Right forelimb (tissue), 1 donor: ENCODE measurements around the gene FMO3.

ENCODE experiments used
- DNase-seq: peaks from one replicate; pipeline ENCODE4 v3.0.0-alpha.2; 2018

Gene FMO3

DNA sequence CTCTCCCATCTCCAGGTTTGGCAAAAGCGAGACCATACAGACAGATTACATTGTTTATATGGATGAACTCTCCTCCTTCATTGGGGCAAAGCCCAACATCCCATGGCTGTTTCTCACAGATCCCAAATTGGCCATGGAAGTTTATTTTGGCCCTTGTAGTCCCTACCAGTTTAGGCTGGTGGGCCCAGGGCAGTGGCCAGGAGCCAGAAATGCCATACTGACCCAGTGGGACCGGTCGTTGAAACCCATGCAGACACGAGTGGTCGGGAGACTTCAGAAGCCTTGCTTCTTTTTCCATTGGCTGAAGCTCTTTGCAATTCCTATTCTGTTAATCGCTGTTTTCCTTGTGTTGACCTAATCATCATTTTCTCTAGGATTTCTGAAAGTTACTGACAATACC is 26.4 kb downstream of the FMO3 start:
- no peak for DNase-seq

DNA sequence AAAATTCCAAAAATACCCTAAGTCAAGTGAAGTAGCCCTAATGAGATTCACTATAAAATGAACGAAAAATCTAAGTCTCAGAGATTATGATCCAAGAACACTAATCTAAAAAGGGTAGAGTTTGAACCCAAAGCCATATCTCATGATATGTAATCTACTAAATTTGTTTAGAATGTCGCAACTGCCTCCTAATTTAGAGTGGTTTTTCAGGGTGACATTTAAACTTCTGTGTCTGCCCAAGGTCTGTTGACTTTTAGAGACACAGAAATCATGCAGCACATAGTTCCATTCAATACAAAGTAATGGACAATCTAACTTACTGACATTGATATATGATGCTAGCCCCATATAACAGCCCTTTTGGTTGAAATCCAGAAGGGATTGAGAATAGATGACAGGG is 28.9 kb downstream of the FMO3 start:
- no peak for DNase-seq

DNA sequence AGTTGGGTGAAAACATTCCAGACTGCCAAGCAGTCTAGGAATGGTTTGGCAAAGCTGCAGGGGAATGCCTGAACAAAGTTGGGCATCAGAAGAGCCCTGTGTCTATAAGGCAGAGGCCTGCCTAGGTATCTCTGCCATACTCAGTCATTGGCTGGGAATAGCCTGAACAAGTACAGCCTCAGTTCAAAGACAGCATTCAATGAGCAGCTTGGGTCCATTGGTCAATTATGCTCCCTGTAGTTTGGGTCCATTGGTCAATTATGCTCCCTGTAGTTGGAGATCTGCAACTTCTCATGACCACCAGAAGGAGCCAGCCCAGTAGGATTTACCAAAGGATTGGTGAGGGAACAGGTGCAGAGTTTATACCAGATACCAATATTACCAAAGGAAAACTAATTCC is 31.6 kb downstream of the FMO3 start:
- DNase-seq = no peak

DNA sequence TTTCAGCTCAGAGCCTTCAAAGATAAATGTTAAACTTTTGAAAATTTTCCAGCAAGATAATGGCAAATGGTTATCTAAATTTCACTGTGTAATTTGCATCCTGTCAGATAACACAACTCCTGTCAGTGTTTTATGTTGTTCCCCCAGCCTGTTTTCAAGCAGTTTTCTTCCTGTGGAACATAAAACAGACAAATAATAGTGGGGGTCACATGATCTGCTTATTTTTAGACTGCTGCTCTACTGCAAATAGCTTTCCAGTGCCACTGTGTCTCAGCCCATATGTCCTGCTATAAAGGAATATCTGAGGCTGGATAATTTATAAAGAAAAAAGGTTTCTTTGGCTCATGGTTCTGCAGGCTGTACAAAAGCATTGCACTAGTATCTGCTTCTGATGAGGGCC is 32.2 kb downstream of the FMO3 start:
- DNase-seq = no peak

DNA sequence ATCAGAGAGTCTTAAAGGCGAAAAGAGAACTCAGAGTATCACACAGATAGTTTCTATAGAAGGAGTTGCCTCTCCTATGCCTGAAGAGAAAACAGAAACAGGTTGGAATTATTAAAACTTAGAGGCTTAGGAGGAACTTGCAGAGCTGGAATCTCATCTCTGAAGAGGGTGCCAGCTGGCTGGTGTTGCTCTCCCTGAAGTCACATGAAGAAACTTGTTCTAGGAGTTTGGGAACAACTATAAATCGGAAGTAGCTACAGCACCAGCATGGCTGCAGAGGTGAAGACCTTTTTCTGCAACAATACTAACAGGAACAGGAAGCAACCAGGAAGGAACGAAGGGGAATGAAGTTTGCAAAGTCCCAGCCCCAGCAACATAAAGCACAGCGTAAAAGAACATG is 35.8 kb downstream of the FMO3 start:
- DNase-seq = no peak

DNA sequence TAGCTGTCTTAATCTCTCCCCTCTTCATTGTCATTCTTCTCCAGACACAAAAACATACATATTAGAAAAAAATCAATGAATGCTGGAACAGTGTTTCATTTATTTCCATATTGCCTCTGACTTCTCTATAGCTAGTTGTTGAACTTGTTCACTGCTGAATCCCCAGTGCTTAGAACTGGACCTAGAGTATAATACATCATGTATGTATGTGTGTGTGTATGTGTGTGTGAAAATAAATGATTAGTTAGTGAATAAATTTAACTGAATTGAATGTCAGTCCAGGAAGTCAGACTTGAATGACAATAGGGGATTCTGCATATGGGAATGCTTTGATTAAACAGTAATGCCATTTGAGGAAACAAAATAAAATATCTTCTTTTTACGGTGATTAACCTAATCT is 36.4 kb downstream of the FMO3 start:
- no peak for DNase-seq

DNA sequence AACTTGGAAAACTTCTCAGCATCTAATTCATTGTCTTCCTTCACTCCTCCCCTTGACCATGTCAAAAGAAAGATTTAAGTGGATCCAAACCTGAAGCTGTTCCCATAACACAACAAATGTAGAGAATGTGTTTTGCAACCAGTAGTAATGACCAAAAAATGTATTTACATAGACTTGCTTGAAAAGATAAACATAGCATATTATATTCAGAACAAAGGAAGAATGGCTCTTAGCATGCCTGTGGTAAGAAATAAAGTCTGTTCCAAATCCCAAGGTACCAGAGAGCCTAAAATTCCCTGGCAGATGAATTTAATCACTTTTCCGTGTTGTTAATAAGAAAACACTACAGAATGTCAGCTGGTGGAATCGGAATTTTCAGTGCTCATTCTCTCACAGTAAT is 36.8 kb downstream of the FMO3 start:
- no peak for DNase-seq

DNA sequence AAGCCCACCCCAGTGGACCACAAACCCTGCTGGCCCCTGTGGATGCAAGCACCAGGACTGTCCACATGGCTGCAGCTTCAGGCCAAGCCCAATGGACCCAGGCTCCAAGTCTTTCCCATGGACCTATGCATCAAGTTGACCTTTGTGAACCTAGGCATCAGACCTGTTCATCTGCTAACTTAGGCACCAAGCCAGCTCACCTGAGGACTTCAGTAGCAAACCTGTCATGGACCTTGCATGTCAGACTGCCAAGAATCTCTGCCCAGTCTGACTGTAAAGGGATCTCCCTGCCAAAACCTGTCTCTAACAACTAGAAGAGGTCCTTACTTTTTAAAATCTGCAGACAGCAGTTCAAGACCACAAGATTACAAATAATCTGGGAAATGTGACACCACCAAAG is 37.8 kb downstream of the FMO3 start:
- DNase-seq = no peak

DNA sequence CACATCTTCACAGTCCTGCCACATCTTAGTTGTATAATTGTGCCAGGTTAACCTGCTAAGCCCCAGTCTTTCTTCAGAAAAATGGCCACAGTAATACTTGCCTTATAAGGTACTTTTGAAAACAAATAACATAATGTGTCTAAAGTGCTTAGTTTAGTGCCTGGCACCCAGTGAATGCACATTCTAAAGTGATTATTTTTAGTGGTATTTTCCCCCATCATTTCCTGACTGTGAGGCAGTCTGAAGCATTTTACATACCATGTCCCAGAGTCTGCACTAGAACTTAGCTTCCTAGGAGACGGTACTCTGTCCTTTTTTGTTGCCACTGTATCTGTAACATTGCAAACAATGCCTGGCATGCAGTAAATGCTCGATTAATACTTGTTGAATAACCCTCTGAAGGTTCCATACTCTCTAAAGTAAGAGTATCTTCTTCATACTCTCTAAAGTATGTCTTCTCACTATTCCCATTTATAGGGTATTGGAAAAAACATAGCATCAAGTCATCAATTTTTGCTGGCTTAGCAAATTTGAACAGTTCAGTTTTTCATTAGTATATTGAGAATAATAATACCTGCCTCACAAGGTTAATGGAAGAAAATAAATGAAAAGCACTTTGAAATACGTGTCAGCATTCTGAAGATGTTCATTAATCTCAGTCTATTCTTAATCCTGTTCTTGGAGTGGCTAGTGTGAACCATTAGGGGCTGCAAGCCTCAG is 43.7 kb downstream of the FMO3 start:
- DNase-seq = no peak

DNA sequence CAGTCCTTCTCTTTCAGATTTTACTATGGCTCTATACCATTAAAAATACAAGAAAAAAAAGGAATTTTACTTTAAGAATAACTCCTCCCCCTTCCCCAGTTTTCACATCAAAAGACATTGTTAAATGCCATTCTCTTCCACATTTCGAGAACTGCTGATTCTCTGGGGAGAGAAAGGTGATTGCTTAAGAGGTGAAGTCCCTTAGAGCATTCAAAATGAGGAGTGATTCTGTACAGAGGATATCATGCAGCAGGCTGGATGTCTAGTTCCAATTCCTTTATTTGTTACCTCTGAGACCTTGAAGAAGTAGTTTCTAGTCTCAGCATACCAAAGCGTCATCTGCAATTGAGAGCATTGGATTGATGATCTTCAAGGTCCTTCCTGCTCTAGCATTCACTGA is 46.9 kb downstream of the FMO3 start:
- no peak for DNase-seq

DNA sequence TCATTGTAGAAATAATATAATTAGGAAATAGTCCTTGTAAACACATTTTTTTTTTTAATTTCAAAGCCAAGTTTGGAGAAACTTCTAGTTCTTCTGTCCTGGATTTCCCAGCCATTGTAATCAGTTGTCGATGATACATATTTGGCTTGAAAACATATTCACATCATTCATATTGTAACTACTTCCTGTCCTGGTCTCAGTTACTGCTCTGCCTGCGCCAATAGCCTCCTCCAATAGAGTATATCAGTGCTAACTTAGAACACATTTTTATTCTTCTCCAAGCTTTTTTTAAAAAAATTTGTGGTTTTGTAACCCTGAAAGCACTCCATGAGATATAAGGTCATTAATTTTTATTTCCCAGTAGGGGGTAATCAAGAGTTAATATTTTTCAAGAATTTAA is 48.3 kb downstream of the FMO3 start:
- no peak for DNase-seq

DNA sequence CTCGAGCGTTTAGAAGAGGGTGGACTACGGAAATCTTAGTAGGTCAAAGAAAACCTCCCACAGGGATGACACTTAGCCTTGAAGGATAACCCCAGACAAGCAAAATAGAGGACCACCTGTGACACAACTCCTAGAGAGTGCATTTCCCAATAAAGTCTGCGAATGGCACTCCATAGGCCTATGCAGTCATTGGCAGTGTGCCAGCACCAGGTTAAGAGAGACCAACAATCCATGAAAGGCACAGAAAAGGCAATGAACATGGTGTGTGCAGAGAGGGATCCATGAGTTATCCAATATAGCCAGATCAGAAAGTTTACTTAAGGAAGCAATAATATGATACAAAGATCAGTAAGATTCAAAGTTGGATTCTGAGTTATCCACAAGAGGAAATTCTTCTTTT is 49.2 kb downstream of the FMO3 start:
- no peak for DNase-seq

DNA sequence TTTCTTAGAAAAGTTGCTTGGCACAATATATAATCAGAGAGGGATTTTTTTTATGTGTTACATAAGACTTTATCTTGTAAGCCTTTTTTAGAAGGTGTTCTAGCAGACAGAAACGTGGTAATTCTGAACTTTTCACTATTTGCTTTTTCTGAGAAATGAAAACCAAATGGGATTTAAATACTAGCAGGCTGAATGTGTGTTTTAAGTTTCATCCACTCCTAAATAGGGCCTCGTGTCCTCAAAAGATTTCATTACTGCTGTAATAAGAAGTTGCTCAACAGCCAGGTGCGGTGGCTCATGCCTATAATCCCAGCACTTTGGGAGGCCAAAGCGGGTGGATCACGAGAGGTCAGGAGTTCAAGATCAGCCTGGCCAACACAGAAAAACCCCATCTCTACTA is 49.7 kb downstream of the FMO3 start:
- no peak for DNase-seq

DNA sequence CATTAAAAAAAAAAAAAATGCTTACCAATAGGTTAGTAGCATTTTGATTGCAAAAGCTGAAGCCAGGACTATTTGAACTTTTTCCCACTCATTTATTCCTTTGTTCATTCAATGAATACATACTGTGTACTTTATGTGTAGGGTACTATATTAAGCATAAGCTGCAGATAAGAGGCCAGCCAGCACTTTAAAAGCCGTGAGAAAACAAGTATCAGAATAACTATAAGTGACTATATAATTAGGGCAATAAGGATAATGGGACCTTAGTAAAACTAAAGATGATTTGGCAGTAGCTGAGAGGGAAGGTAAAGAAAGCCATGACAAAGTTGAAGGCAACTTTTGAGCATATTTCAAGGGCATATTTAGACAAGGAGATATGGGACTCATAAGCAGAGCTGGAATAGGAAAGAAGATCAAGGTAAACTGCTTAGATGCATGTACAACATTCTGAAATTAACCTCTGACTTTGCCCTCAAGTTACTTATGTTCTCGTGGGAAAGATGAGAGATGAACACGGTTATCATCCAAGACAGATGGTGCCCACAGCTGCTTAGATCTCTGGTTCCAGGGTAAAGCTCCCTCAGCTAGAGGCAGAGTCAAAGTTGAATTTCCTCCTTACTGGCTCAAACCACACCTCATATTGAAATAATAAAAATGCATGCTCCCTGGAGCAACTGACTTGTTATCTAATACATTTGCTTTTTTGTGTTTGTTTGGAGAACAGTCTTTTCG is 50.4 kb downstream of the FMO3 start:
- peak; percentile 60 for DNase-seq

DNA sequence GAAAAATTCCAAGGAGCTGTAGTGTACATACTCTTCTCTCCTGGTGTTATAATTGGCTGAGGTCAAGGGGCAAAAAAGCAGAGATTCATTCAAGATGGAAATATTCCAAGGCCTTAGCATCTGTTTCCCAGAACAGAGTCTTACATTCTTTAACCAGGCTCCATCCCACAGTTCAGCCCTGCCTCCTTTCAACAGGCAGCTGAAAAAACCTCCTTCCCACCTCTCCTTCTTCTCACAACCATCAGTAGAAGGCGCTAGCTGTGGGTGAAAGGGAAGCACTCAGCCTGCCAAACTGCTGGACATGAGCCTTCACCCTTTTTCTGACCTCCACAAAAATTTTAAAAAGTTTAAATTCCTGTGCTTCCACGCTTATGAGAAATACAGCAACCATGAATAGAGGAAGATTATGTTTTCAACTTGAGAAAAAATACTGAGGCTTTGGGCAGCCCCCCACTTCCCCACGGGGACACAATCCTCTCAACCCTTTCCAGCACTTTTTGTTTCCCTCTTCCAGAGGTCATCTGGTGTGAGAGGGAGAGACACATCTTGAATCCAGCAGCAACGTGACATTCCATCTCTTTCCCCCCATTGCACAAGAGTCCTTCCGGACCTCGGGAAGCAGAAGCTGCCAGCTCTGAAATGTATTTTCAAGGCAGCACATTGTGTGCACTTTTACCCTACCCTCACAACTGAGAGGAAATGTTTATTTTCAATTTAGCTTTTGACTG is 51.1 kb downstream of the FMO3 start:
- DNase-seq = peak; percentile 73

DNA sequence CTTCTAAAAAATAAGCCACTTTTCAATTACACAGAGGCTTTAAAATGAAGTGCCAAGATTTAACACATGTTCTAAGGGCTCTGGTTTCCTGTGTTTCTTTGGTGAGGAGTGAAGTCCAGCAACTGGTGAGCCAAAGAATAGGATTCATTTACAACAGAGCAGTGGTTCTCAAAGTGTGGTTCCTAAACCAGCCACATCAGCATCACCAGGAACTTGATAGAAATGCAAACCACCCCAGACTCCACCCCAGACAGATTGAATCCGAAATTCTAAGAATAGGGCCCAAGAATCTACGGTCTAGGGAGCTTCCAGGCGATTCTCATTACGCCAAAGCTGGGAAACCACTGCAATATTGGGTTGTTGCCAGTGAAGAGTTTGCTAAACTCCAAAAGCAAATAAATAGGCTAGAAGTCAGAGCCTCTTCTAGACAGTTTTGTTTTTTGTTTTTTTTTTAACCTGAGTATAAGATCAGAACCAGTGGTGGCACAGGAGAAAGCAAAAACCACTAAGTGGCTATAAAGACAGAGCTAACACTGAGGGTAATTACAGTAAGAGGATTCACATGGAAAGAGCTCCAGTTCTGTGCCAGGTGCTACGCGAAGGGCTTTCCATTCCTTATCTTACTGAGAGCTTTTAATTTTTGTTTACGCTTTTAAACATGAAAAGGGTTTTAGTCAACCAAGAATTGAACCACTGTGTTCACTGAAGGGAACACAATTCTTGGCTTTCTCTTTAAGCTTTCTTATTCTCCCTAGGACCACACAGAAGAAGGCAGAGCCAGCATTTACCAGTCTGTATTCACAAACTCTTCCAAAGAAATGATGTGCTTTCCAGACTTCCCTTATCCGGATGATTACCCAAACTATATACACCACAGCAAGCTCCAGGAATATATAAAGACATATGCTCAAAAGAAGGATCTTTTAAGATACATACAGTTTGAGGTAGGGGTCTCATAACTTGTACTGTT is 52.0 kb downstream of the FMO3 start:
- peak; percentile 72 for DNase-seq

DNA sequence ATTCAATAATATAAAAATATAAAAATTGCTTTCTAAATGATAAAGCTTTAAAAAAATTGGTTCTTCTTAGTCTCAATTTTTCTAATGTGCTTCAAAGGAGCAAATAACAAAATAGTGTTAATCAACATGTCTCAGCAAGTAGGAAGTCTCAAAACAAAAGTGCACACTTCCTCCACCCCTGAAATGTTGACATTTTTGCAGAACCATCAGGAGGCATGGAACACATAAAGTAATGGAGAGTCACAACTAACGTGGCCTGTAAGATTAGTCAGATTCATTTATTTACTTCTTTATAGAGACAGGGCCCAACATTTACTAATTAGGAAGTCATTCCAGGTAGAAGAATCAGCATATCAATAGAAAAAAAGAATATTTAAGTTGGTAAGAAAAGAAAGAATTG is 59.5 kb downstream of the FMO3 start:
- no peak for DNase-seq

DNA sequence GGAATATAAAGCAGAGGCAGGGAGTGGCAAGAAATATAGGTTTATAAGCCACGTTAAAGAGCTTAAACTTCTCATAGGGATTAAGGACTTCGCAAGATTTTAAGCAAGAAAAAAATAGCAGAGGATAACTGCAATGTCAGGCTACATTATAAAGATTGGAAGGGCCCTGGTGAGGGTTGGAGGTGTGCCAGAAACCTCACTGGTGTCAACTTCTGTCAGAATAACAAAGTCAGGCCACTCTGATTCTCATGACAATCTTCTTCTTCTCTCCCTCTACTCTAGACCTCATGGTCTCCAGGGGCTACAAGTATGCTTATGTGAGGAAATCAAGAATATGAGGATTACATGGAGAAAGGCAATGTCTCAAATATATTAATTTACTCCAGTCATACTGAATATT is 61.8 kb downstream of the FMO3 start:
- DNase-seq = no peak

DNA sequence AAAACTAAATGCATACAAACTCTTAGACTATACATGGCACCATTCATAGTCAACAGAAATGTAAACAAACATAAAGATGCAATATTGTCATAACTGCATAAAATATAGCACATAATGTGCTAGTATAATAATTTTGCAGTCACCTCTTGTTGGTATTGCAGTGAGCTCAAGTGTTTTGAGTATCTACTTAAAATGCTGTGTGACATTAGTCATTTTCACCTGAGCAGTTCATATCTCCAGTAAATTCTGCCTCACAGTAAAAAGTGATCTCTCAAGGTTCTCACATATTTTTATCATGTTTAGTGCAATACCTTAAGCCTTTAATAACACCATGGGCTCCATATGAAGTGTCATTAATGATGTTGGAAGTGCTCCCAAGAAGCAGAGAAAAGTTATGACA is 64.8 kb downstream of the FMO3 start:
- no peak for DNase-seq

DNA sequence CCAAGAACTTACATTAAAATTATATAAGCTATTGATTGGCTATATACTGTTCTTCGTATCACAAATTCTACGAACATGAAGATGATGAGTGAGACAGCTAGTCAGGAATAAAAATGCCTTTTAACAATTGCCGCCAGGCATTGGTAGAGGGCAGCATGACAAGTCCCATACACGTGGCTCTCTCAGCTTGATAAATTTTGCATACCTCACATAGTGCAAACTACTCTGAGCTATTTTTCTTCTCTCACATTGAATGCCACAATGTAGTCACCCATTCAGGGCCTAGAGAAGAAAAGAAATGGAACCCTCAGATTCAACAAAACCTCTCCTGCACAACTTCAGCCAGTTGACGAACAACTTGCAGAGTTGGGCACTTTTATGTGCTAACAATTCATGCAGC is 67.4 kb downstream of the FMO3 start:
- DNase-seq = no peak

DNA sequence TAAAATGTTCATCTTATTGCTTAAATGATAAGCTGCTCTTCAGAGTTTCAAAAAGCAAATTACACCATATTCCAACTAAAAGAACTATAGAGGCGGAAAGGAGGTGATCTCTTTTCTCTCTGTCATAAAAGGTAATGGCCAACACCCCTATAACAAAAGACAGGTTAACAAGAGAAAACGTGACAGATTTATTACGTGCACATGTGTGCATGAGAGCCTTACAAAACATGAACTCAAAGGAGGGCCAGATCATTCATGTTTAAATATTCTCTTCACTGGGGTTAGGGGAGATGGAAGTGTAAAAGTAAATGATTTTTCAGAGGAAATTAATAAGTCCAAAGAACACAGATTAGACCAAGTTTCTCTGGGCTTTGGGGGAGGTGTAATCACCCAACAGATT is 67.8 kb downstream of the FMO3 start:
- DNase-seq = no peak

DNA sequence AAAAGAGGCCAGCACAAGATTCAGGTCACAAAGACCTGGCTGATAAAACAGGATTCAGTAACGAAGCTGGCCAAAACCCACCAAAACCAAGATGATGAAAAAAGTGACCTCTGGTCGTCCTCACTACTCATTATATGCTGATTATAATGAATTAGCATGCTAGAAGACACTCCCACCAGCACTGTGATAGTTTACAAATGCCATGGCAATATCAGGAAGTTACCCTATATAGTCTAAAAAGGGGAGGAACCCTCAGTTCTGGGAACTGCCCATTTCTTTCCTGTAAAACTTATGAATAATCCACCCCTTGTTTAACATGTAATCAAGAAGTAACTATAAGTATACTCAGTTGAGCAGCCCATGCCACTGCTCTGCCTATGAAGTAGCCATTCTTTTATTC is 68.4 kb downstream of the FMO3 start:
- DNase-seq = no peak

DNA sequence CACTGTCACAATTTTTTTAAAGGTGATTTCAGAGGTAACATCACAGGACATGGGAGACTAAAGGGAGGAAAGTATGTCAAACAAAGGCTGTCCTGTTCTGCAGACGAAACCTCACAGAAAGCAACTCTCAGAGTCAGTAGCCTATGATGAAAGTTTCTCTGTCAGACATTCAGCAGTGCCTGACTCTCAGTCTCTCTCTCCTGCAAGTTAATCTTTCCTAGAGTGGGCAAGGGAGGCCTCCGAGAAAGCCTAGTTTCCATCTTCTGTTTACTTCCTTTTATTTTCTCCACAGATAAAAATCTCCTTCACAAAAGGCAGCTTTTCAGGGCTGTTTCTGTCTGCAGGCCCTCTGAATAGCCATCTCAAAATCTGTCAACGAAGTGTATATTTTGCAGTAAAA is 69.5 kb downstream of the FMO3 start:
- no peak for DNase-seq
